ENCODE measurements around the gene ITCH. TPM values are rescaled to one million over a fixed set of nuclear protein-coding genes. Genes with fewer than 3 reads are reported as not detected.
A peak's percentile ranks its signal among the peaks of the same experiment; 100 is the strongest.
"Not testable (repeated sequence)": the region's sequence is repeated elsewhere in the genome, so short reads cannot be mapped to it uniquely, and the experiment has no call there.

Gene ITCH
- total RNA-seq, 2 donors from 2014 or later = 45.4 to 89.2 TPM

DNA sequence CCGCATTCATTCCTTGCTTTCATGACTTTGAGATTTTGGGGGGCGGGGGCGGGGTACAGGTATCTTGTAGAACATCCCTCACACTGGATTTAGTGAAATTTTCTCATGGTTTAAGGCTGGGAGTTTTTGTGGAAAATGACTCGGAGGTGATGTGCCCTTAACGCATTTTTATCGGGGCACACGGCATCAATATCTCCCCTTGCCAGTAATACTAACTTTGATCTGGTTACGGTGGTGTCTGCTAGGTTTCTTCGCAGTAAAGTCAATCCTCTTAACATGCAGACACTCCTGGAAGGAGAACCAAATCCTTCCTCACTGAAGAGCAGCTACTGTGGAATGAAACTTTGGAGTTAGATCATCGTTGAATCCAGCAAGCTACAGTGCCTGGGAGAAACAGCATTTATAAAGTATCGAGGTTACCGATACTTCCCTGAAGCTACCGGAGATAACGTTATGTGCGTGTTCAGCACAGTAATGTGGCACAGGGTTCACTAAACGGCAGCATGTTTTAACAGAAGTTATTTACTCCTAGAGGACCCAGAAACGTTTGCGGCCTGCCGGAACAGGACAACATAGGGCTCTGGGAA lies 151.9 kb downstream of the ITCH start:
- no peaks in the 10 kb centered on the region for H3K27me3 ChIP-seq (replicated peaks; ENCODE audit: insufficient read depth)
- no peaks in the 10 kb centered on the region for H3K36me3 ChIP-seq
- 16% methylated on average over 19 of the region's 19 CpGs for WGBS
- H3K27ac ChIP-seq = peak overlapping the region; percentile 97
- DNase-seq (ENCODE audit: low spot score) = no peak
- intact Hi-C loops (cut with DNase I) = no loop called here
- TF ChIP-seq, protein P1, sequence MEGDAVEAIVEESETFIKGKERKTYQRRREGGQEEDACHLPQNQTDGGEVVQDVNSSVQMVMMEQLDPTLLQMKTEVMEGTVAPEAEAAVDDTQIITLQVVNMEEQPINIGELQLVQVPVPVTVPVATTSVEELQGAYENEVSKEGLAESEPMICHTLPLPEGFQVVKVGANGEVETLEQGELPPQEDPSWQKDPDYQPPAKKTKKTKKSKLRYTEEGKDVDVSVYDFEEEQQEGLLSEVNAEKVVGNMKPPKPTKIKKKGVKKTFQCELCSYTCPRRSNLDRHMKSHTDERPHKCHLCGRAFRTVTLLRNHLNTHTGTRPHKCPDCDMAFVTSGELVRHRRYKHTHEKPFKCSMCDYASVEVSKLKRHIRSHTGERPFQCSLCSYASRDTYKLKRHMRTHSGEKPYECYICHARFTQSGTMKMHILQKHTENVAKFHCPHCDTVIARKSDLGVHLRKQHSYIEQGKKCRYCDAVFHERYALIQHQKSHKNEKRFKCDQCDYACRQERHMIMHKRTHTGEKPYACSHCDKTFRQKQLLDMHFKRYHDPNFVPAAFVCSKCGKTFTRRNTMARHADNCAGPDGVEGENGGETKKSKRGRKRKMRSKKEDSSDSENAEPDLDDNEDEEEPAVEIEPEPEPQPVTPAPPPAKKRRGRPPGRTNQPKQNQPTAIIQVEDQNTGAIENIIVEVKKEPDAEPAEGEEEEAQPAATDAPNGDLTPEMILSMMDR (IDR thresholded peaks at IDR 0.05) = no peak
- TF ChIP-seq POLR2AphosphoS5 (IDR thresholded peaks at IDR 0.05) = no peak
- H3K9me3 ChIP-seq = no peaks in the 10 kb centered on the region
- peak overlapping the region; percentile 74 to 82 for H3K4me3 ChIP-seq
- H3K4me1 ChIP-seq (replicated peaks) = no peaks in the 10 kb centered on the region

GRCh38 chr20:34515484-34516246 lies 152.6 kb downstream of the ITCH start:
- peak overlapping the region; percentile 74 to 82 for H3K4me3 ChIP-seq
- peak overlapping the region; percentile 97 for H3K27ac ChIP-seq
- peak; percentile 73 for DNase-seq (ENCODE audit: low spot score)
- intact Hi-C loops (cut with DNase I) = no loop called here
- H3K9me3 ChIP-seq = no peaks in the 10 kb centered on the region
- peak; percentile 52 for TF ChIP-seq POLR2AphosphoS5 (IDR thresholded peaks at IDR 0.05)
- TF ChIP-seq, protein P1 (IDR thresholded peaks at IDR 0.05) = no peak
- no peaks in the 10 kb centered on the region for H3K4me1 ChIP-seq (replicated peaks)
- no peaks in the 10 kb centered on the region for H3K36me3 ChIP-seq
- no peaks in the 10 kb centered on the region for H3K27me3 ChIP-seq (replicated peaks; ENCODE audit: insufficient read depth)
- WGBS = under 1% methylated on average over 36 of the region's 36 CpGs

GRCh38 chr20:34516247-34517113 lies 153.4 kb downstream of the ITCH start, which contains the start of gene DYNLRB1:
Gene DYNLRB1 (plus strand): TSS chr20:34516422. CDS start chr20:34516459, 37 bp downstream.
- TF ChIP-seq, protein P1 (IDR thresholded peaks at IDR 0.05) = peak in 1 of 4 experiments; percentile 23
- peak; percentile 96 for TF ChIP-seq POLR2AphosphoS5 (IDR thresholded peaks at IDR 0.05)
- TF ChIP-seq POLR2A (IDR thresholded peaks at IDR 0.05) = peak; percentile 89
- Histone ChIP-seq H3K36me3 (no peaks in the 10 kb centered on the region), H3K27ac (peak within 1 kb of the TSS; percentile 97), H3K27me3 (replicated peaks; ENCODE audit: insufficient read depth) (no peaks in the 10 kb centered on the region), H3K4me3 (peak within 1 kb of the TSS; percentile 74 to 82), H3K4me1 (replicated peaks) (no peaks in the 10 kb centered on the region), H3K9me3 (no peaks in the 10 kb centered on the region)
- under 1% methylated on average over 47 of the region's 59 CpGs for WGBS
- peak; percentile 97 for DNase-seq (ENCODE audit: low spot score)
- intact Hi-C loops (cut with DNase I) = no loop called here

DNA sequence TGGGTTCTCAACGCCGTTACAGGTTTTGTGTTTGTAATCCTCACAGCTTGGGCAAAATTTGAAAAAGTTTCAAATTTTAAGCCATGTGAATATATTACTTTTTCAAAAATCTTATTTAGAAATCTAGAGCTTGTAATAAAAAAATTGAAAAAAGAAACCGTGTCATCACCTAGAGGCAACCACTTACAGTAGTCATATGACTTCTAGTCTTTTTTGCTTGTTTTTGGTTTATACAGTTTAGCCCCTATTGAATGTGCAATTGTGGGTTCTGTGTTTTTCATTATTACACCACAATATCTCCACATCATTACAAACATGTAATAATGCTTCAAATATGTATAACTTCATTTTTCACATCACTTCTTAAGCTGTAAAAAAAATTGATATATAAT lies 154.0 kb downstream of the ITCH start:
- Histone ChIP-seq H3K9me3 (no peaks in the 10 kb centered on the region), H3K4me1 (replicated peaks) (no peaks in the 10 kb centered on the region)
- TF ChIP-seq POLR2A (IDR thresholded peaks at IDR 0.05) (no peak), POLR2AphosphoS5 (IDR thresholded peaks at IDR 0.05) (no peak)
- TF ChIP-seq, protein P1 (IDR thresholded peaks at IDR 0.05) = no peak

GRCh38 chr20:34518863-34519262 lies 155.8 kb downstream of the ITCH start:
- H3K4me1 ChIP-seq (replicated peaks); H3K4me3 ChIP-seq; DNase-seq (ENCODE audit: low spot score); H3K27ac ChIP-seq; H3K36me3 ChIP-seq; H3K9me3 ChIP-seq; intact Hi-C loops (cut with DNase I); H3K27me3 ChIP-seq (replicated peaks; ENCODE audit: insufficient read depth): not testable (repeated sequence)
- WGBS = 95% methylated on average over 7 of the region's 7 CpGs

More for the DNA sequence above, 154.0 kb downstream of the ITCH start:
- no peak for DNase-seq (ENCODE audit: low spot score)
- Histone ChIP-seq H3K27ac (peak overlapping the region; percentile 97), H3K27me3 (replicated peaks; ENCODE audit: insufficient read depth) (no peaks in the 10 kb centered on the region), H3K4me3 (peak overlapping the region; percentile 74 to 82), H3K36me3 (no peaks in the 10 kb centered on the region)
- intact Hi-C loops (cut with DNase I) = no loop called here
- WGBS = 0% methylated on average over 3 of the region's 3 CpGs

- not testable (repeated sequence) for H3K4me1 ChIP-seq (replicated peaks); DNase-seq (ENCODE audit: low spot score); H3K27ac ChIP-seq; H3K27me3 ChIP-seq (replicated peaks; ENCODE audit: insufficient read depth); H3K36me3 ChIP-seq; H3K9me3 ChIP-seq; H3K4me3 ChIP-seq
- intact Hi-C loops (cut with DNase I) = loop anchor here (5.0 kb wide), 1 partner anchor 48 kb away; no protein-coding TSS in a partner anchor
- WGBS = 88% methylated on average over 10 of the region's 10 CpGs
These were observed 156.8 kb downstream of the ITCH start for GRCh38 chr20:34519841-34520240.

Measured in prostate gland (tissue), 2 donors.